ELF-1 (cell line): Measurements from ENCODE around the gene CEACAM16.
"Not testable (repeated sequence)": the region's sequence is repeated elsewhere in the genome, so short reads cannot be mapped to it uniquely, and the experiment has no call there.

ENCODE experiments used
- DNase-seq: peaks from one replicate; pipeline ENCODE4 v3.0.0-alpha.2; 2016; ENCODE audit warnings: low read depth, low spot score

The CEACAM16 gene, protein sequence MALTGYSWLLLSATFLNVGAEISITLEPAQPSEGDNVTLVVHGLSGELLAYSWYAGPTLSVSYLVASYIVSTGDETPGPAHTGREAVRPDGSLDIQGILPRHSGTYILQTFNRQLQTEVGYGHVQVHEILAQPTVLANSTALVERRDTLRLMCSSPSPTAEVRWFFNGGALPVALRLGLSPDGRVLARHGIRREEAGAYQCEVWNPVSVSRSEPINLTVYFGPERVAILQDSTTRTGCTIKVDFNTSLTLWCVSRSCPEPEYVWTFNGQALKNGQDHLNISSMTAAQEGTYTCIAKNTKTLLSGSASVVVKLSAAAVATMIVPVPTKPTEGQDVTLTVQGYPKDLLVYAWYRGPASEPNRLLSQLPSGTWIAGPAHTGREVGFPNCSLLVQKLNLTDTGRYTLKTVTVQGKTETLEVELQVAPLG

DNA sequence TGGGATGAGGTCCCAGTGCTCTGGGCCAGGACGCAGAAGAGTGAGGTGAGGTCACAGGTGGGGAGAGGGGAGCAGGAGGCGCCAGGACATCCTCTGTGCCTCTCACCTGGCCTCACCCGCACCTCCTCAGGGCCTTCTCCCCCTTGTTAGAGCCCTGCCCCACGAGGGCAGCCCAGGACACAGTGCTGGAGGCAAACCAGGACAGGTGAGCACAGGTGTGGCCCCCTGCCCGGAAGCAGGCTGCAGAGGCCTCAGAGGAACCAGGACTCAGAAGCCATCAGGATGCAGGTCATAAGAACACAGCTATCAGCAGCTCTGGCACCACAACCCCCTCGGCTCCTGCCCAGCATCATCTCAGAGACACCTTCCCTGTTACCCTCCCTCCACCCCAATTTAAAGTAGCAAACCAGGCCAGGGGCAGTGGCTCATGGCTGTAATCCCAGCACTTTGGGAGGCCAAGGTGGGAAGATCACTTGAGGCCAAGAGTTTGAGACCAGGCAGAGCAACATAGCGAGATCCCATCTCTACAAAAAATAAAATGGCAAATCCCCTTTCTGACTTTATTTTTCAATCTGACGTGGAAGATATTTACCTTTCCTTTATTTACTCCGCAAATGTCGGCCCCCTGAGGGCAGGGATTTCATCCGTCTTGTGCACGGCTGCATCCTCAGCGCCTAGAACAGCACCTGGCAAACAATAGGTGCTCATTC, at the start of gene CEACAM16:
Gene CEACAM16 (plus strand): TSS at position 660 of the 710 bp plus-strand sequence. CDS start 2,306 bp downstream, outside the sequence.
- no peak for DNase-seq

DNA sequence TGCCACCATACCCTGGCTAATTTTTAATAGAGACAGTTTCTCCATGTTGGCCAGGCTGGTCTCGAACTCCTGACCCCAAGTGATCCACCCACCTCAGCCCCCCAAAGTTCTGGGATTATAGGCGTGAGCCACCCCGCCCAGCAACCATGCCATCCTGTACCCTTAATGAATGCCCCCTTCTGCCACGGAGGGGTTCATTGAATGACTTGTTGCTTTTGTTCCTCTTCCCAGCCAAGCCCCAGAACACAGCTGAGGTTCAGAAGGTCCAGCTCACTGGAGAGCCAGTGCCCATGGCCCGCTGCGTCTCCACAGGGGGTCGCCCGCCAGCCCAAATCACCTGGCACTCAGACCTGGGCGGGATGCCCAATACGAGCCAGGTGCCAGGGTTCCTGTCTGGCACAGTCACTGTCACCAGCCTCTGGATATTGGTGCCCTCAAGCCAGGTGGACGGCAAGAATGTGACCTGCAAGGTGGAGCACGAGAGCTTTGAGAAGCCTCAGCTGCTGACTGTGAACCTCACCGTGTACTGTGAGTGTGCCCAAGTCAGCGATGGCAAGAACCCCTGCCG, 49.3 kb upstream of the CEACAM16 start:
- no peak for DNase-seq

DNA sequence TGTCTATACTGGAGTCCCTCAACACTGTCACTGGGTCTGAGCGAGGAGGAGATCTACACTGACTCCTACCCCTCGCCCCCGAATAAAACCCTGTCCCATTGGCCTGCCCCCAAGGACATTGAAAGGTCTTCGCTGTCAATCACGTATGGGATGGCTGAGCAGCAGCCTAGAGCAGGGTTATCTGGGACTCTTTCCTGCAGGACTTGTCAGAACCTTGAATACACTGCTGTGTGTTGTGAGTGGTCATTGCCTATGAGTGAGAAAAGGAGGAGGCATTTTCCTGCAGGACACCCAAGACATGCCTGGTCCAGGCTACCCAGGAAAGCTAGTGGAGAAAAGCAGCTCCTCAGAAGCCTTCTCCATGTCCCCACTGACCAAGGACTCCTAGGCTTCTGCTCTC, 45.6 kb upstream of the CEACAM16 start:
- DNase-seq, result no peak

DNA sequence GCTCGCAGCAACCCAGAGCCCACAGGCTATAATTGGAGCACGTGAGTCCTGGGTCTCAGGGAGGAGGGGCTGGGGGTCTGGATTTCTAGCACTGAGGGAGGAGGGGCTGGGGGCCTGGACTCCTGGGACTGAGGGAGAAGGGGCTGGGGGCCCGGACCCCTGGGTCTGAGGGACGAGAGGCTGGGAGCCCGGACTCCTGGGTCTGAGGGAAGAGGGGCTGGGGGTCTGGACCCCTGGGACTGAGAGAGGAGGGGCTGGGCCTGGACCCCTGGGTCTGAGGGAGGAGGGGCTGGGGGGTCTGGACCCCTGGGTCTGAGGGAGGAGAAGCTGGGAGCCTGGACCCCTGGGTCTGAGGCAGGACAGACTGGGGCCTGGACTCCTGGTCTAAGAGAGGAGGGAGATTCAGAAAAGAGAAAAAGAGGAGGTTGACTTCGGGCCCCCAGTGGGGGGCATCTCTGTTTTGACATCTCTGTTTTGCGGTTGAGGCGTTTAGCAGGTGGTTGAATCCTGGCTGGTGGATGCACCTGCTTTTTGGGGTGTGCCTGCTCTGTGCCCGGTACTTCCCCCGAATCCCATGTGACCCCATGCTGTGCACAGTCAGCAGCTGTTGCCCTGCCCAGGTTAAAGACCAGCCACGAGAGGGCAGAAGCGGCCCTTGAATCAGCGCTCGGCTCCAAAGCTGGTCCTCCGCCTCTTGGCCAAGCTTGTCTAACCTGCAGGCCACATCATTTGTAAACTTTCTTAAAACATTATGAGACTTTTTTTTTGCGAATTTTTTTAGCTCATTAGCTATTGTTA, 44.8 kb upstream of the CEACAM16 start:
- peak; percentile 57 for DNase-seq

DNA sequence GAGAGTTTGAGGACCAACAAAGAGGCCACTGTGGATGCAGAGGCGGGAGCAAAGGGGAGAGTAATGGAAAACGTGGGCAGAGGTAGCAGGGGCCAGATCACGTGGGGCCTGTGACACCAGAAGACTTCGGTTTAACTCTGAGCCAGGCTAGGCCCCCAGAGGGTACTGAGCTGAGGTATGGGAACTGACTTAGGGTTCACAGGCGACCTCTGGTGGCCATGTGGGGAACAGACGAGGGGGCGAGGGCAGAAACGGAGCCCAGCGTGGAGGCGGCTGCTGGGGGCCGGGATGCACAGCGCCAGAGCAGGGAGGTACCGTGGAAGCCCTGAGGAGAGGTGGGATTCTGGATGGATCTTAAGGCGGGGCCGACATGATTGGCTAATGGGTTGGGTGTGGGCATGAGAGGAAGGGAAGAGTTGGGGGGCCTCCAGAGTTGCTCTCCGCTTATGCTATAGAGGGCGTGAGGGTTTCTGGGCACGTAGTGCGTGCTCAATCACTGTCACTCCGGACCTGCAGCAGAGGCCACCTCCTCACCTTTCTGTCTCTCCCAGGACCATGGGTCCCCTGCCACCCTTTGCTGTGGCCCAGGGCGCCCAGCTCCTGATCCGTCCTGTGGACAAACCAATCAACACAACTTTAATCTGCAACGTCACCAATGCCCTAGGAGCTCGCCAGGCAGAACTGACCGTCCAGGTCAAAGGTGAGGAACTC, 41.6 kb upstream of the CEACAM16 start:
- DNase-seq, result peak; percentile 92

DNA sequence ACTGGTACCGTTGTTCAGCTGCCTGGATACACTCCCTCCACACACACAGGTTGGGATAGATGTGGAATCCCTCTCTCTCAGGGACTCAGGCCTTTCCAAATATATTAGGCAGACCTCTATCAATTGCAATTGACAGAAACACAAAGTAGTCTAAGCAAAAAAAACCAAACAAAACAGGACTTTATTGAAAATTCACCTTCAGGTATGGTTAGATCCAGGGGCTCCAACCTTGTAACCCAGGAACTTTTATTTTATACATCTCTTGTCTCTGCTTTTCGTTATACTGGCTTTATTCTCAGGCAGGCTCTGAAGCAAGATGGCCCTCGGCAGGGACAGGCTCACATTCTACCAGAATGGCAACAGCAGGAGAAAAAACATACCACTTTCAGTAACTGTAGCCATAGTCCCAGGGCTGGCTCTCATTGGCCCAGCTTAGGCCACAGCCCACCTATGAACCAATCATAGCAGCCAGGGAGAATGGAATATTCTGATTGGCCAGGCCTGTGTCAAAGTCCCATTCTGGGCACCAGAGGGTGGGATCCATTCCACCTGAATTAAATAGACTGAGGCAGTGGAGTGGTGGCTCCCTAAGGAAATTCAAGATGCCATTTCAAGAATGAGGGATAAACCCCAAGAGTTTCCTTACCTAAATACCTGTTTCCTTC, 40.8 kb upstream of the CEACAM16 start:
- no peak for DNase-seq

DNA sequence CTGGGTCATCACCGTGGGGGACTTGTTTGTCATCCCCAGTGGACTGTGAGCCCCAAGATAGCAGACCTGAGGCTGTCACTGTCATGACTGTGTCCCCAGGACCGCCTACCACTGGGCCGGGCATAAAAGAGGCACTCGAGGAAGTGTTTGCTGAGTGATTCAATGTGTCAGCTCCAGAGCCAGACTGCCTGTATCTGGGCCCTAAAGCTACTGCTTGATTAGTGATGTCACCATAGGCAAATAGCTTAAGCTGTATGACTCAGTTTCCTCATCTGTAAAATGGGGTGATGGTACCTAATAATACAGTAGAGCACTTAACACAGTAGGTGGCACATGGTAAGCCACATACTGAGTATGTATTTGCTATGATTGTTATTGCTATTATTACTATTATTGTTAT, 38.9 kb upstream of the CEACAM16 start:
- no peak for DNase-seq

DNA sequence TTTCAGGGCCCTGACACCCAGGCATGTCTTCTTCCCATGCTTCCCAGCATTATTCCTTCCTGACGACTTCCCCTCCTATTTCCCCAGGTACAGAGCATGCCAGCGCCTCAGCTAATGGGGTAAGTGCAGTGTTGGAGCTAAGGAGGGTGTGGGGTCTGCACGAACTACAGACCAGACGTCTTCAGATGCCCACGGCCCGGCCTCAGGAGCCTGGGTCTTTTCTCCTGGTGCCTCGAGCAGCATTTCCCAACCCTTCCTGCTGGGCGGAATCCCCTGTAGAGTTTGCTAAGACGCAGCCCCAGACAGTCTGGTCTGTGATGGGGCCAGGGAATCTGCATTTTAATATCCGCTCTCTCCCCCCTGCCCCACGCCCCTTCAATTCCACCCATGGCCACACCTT, 37.7 kb upstream of the CEACAM16 start:
- no peak for DNase-seq

DNA sequence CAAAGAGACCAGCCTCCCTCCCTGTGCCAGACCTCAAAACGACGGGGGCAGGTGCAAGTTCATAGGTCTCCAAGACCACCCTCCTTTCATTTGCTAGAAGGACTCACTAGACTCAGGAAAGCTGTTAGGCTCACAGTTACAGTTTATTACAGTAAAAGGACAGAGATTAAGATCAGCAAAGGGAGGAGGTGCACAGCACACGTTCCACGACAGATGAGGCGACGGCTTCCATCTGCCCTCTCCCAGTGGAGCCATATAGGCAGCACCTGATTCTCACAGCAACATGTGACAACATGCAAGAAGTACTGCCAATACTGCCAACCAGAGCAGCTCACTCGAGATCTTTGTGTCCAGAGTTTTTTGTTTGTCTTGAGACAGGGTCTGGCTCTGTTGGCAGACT, 37.0 kb upstream of the CEACAM16 start:
- no peak for DNase-seq

DNA sequence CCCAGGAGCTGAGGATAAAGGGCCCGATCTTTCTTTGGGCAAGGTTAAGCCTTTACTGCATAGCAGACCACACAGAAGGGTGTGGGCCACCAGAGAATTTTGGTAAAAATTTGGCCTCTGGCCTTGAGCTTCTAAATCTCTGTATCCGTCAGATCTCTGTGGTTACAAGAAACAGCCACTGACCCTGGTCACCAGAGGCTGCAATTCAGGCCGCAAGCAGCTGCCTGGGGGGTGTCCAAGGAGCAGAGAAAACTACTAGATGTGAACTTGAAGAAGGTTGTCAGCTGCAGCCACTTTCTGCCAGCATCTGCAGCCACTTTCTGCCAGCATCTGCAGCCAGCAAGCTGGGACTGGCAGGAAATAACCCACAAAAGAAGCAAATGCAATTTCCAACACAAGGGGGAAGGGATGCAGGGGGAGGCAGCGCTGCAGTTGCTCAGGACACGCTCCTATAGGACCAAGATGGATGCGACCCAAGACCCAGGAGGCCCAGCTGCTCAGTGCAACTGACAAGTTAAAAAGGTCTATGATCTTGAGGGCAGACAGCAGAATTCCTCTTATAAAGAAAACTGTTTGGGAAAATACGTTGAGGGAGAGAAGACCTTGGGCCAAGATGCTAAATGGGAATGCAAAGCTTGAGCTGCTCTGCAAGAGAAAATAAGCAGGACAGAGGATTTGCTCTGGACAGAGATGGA, 36.1 kb upstream of the CEACAM16 start:
- no peak for DNase-seq

DNA sequence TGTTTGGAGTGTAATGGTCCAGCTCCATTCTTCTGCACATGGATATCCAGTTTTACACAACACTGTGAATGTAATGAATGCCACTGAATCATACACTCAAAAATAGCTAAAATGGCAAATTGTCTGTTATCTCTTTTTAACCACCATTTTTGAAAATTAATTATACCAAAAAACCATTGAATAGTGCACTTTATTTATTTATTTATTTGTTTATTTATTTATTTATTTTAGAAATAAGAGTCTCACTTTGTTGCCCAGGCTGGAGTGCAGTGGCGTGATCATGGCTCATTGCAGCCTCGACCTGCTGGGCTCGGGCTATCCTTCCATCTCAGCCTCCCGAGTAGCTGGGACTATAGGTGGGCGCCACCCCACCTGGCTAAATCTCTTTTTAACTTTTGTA, 35.0 kb upstream of the CEACAM16 start:
- DNase-seq, result no peak

DNA sequence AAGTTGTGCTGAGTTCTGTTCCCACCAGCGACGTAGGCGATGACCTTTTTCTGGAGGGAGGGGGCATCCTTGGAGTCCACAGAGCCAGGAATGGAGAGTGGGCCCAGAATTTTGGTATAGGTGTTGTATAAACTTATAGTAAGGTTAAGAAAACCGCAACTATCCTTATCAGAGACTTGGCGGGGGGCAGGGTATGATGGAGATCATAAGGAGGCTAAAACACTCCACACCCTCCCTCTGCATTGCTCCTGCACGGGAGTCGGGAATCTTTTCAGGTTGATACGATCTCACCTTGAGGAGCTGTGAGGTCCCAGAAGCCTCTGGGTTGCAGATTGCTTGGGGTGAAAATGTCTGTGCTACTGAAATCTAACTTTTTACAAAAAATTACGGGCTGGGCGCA, 34.0 kb upstream of the CEACAM16 start:
- no peak for DNase-seq

DNA sequence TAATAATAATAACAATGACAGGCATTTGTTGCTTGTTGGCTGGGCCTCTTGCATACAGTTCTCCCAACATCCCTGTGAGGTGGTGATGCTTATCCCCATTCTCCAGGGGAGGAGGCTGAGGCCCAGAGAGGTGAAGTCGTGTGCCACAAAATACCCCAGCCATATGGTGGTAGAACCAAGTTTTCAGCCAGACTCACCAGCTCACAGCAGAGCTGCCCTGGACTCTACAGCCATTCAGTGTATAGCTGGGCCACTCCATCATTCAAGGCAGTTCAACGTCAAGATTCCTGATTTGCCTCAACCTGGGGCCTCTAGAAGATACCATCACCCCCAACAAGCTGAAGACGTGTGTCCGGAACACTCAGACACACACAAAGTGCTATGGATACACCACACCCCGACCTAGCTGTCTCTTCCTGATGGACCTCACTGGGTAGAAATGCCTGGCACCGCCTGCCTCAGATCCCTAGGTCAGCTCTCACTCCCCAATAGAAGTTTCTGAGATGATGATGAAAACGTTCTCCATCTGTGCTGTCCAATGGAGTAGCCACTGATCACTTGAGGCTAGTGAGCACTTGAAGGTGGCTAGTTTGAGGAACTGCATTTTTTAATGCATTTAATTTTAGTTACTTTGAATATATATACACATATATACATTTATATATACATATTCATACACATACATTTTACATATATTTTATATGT, 31.9 kb upstream of the CEACAM16 start:
- no peak for DNase-seq

DNA sequence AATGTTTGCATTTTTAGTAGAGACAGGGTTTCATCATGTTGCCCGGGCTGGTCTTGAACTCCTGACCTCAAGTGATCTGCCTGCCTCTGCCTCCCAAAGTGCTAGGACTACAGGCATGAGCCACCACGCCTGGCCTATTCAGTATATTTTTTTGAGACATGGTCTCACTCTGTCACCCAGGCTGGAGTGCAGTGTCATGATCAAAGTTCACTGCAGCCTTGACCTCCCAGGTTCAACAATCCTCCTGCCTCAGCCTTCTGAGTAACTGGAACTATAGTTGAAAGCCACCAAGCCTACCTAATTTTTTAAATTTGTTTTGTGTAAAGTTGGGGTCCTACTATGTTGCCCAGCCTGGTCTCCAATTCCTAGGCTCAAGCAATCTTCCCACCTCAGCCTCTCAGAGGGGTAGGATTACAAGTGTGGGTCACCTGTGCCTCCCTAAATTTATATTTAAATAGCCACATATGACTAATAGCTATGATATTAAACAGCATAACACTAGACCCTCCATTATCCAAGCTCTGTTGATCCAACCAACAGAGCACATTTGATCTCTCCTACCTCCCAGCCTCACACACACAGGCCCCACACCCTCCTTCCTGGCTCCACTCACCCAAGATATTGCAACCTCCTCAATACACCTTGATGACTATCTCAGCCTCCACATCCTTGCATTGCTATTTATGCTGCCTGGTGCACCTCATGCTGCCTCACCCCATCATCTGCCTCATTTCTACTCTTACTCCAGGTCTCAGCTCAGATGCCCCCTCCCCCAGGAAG, 29.8 kb upstream of the CEACAM16 start:
- no peak for DNase-seq

DNA sequence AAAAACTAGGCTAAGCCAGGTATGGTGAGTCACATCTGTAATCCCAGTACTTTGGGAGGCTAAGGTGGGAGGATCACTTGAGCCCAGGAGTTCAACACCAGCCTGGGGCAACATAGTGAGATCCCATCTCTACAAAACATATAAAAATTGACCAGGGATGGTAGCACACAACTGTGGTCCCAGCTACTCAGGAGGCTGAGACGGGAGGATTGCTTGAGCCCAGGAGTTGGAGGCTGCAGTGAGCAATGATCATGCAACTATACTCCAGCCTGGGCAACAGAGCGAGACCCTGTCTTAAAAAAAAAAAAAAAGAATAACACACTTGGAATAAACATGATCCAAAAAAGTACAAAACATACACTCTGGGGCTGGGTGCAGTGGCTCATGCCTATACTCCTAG, 28.9 kb upstream of the CEACAM16 start:
- DNase-seq, result not testable (repeated sequence)

DNA sequence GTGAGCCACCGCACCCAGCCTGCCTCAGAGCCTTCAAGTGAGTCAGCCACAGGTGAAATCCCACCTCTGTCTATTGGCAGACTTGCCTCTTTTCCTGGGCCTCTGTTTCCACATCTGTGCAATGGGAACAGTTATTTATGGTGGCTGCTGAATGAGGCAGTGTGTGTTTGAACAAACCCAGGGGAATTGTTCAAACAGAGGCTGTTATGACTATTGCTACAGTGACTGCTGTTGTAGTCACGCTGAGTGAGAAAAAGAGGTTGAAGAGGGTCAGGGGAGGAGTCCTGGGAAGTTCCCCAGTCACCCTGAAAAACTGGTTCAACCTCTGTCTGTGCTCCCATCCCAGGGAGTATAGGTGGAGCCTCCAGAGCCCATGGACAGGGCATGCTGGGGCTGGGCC, 27.6 kb upstream of the CEACAM16 start, which contains the start of gene CEACAM19:
Gene CEACAM19 (plus strand): TSS at position 83 of the 400 bp plus-strand sequence. CDS start 450 bp downstream, outside the sequence.
- DNase-seq, result no peak

DNA sequence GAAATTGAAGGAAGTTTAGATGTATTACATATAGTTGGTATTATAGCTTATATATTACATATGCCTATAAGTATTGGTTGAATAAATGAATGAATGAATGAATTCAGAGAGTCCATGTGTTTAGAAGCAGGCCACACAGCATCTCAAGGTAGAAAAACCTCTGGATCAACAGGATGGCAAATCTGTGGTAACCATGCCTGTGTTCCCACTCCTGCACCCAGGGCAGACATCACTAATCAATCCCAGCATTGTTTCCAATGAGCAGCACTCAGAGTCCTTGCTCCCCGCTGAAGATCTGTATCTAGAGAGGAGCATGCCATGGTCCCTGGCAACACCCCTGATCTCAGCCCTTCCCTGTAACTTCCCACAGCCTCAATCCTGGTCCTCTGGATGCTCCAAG, 26.7 kb upstream of the CEACAM16 start:
- DNase-seq, result no peak

DNA sequence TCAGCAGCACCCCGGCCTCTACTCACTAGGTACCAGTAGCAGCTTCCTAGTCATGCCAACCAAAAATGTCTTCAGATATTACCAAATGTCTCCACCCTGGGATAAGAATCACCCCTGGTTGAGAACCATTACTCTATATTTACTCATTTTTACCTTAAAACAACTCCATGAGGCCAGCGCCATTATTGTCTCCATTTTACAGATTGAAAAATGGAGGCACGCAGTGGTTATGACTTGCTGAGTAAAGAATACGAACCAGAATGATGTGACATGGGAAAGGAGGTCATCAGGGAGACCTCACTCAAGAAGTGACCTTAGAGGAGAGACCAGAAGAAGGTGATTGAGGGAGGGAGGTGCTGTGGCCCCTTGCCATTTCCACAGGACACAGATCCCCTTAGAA, 25.4 kb upstream of the CEACAM16 start:
- no peak for DNase-seq

DNA sequence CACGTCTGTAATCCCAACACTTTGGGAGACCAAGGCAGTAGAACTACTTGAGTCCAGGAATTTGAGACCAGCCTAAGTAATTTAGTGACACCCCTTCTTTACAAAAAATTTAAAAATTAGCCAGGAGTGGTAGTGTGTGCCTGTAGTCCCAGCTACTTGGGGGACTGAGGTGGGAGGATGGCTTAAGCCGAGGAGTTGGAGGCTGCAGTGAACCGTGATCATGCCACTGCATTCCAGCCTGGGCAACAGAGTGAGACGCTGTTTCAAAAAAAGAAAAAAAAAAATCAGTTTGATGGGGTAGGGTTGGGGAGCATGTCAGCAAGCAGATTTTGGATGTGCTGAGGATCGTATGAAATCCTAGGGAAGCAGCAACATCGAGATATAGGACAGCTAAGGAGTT, 23.4 kb upstream of the CEACAM16 start:
- DNase-seq, result no peak
